Measurements from ENCODE around the gene ICA1. TPM values are rescaled to one million over a fixed set of nuclear protein-coding genes. Genes with fewer than 3 reads are reported as not detected.
"Not testable (repeated sequence)": the region's sequence is repeated elsewhere in the genome, so short reads cannot be mapped to it uniquely, and the experiment has no call there.

Gene ICA1
- total RNA-seq, 1 experiment from 2014 or later = 3.2 TPM

DNA sequence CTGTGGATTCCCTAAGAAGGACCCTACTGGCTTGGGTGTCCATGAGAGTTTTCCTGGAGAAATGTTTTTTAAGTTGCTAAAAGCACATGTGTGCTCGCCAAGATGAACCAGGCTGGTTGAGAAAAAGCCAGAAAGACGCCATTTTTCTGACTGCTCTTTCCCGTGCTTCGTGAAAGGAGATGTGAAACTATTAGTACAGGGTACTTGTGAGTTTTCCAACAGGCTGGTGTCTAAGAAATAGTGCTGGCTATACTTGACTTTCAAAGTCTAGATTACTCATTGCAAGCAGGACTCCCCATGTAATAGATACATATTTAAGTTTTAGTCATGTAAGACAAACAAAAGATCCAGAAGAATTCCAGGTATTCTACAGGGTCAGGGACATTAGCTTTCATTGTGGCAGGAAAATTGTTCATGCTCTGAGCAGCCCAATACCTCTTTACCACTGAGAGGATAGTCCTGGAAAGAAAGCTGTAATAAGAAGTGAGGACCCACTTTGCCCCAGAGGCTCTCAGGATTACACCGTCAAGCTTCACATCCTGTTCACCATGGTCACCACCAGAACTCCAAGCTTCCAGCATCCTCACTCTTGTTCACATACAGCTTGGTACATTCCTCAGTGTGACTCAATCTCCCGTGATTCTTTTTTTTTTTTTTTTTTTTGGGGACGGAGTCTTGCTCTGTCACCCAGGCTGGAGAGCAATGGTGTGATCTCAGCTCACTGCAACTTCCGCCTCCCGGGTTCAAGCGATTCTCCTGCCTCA lies 43.8 kb upstream of the ICA1 start:
- CTCF ChIA-PET = no interaction called here
- H3K4me2 ChIP-seq (ENCODE audit: low read length) = no peak overlapping the region

DNA sequence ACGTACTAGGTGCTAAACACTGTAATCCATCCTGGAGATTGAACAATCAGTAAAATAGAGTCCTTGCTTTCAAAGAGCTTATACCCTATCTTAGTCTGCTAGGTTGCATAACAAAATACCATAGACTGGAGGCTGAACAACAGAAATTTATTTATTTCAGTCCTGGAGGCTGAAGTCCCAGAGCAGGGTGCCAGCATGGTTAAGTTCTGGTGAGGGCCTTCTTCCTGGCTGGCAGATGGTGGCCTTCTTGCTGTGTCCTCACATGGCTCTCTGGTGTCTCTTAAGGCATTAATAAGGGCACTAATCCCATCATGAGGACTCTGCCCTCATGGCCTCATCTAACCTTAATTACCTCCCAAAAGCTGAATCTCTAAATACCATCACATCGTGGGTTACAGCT lies 43.1 kb upstream of the ICA1 start:
- CTCF ChIA-PET = no interaction called here
- H3K27me3 ChIP-seq (ENCODE audit: low read length) = no peaks in the 10 kb centered on the region
- ATAC-seq (no peak), DNase-seq (no peak)
- no peaks in the 10 kb centered on the region for H3K9me3 ChIP-seq (ENCODE audit: low read length)
- TF ChIP-seq, protein P1, sequence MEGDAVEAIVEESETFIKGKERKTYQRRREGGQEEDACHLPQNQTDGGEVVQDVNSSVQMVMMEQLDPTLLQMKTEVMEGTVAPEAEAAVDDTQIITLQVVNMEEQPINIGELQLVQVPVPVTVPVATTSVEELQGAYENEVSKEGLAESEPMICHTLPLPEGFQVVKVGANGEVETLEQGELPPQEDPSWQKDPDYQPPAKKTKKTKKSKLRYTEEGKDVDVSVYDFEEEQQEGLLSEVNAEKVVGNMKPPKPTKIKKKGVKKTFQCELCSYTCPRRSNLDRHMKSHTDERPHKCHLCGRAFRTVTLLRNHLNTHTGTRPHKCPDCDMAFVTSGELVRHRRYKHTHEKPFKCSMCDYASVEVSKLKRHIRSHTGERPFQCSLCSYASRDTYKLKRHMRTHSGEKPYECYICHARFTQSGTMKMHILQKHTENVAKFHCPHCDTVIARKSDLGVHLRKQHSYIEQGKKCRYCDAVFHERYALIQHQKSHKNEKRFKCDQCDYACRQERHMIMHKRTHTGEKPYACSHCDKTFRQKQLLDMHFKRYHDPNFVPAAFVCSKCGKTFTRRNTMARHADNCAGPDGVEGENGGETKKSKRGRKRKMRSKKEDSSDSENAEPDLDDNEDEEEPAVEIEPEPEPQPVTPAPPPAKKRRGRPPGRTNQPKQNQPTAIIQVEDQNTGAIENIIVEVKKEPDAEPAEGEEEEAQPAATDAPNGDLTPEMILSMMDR (conservative IDR thresholded peaks at IDR 0.05; ENCODE audit: low read depth, low read length) = no peak
- no peak overlapping the region for H3K4me3 ChIP-seq (ENCODE audit: low read length)
- no peaks in the 10 kb centered on the region for H3F3A ChIP-seq (ENCODE audit: low read length, unreplicated experiment)
- H3K36me3 ChIP-seq (ENCODE audit: low read depth, low read length) = no peaks in the 10 kb centered on the region
- BruUV-seq (replicated peaks) = no TSS peak
- no peak overlapping the region for H3K27ac ChIP-seq (ENCODE audit: low read length)
- no peak overlapping the region for H3K4me2 ChIP-seq (ENCODE audit: low read length)
- H3K4me1 ChIP-seq (ENCODE audit: insufficient read depth, low read length) = no peaks in the 10 kb centered on the region
- no peak overlapping the region for H2AFZ ChIP-seq (ENCODE audit: low read length)
- intact Hi-C loops (cut with micrococcal nuclease) = no loop called here
- H3K9ac ChIP-seq (ENCODE audit: low read length) = no peak overlapping the region
- no peaks in the 10 kb centered on the region for H3K9me2 ChIP-seq (replicated peaks; ENCODE audit: low read length)
- H3K79me2 ChIP-seq (ENCODE audit: low read length) = no peaks in the 10 kb centered on the region
- POLR2A ChIA-PET (ENCODE audit: unreplicated experiment) = no interaction called here
- no peaks in the 10 kb centered on the region for H4K20me1 ChIP-seq (ENCODE audit: low read length)

More for the DNA sequence above, 43.8 kb upstream of the ICA1 start:
- H3F3A ChIP-seq (ENCODE audit: low read length, unreplicated experiment) = no peaks in the 10 kb centered on the region
- BruUV-seq (replicated peaks) = no TSS peak
- no peaks in the 10 kb centered on the region for H3K79me2 ChIP-seq (ENCODE audit: low read length)
- H3K9me3 ChIP-seq (ENCODE audit: low read length) = no peaks in the 10 kb centered on the region
- no peak overlapping the region for H3K27ac ChIP-seq (ENCODE audit: low read length)
- DNase-seq (peak; percentile 31), ATAC-seq (peak; percentile 37)
- intact Hi-C loops (cut with micrococcal nuclease) = no loop called here
- no peaks in the 10 kb centered on the region for H3K27me3 ChIP-seq (ENCODE audit: low read length)
- no peaks in the 10 kb centered on the region for H3K4me1 ChIP-seq (ENCODE audit: insufficient read depth, low read length)
- no peak overlapping the region for H3K9ac ChIP-seq (ENCODE audit: low read length)
- POLR2A ChIA-PET (ENCODE audit: unreplicated experiment) = no interaction called here
- H4K20me1 ChIP-seq (ENCODE audit: low read length) = no peaks in the 10 kb centered on the region
- H3K36me3 ChIP-seq (ENCODE audit: low read depth, low read length) = no peaks in the 10 kb centered on the region
- no peaks in the 10 kb centered on the region for H3K9me2 ChIP-seq (replicated peaks; ENCODE audit: low read length)
- TF ChIP-seq, protein P1 (conservative IDR thresholded peaks at IDR 0.05; ENCODE audit: low read depth, low read length) = no peak
- H3K4me3 ChIP-seq (ENCODE audit: low read length) = no peak overlapping the region
- no peak overlapping the region for H2AFZ ChIP-seq (ENCODE audit: low read length)

DNA sequence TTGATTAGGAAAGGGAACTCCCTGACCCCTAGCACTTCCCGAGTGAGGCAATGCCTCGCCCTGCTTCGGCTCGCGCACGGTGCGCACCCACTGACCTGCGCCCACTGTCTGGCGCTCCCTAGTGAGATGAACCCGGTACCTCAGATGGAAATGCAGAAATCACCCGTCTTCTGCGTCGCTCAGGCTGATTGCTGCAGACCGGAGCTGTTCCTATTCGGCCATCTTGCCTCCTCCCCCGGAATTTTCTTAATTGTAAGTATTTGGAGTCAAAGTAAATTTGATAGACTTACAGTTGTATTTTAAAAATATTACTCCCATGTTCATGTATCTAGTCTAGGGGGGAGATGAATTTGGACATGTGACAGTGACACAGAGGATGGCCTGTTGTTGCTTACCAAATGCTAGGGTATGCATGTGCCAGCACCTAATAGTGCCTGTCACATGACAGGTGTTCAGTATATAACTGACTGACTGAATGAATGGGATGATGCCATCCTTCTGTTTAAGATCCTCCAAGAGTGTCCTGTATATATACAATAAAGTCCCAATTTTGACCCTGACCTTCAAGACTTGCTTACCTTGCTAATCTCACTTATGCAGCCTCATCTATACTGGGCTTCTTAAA lies 42.0 kb upstream of the ICA1 start:
- H3K4me2 ChIP-seq (ENCODE audit: low read length) = no peak overlapping the region
- H3K9me3 ChIP-seq (ENCODE audit: low read length) = no peaks in the 10 kb centered on the region
- ATAC-seq (no peak), DNase-seq (no peak)
- no peaks in the 10 kb centered on the region for H3K36me3 ChIP-seq (ENCODE audit: low read depth, low read length)
- no peaks in the 10 kb centered on the region for H3K27me3 ChIP-seq (ENCODE audit: low read length)
- CTCF ChIA-PET = no interaction called here
- TF ChIP-seq EZH2 (IDR thresholded peaks at IDR 0.05; ENCODE audit: low read length, unreplicated experiment) = no peak
- H3K9ac ChIP-seq (ENCODE audit: low read length) = no peak overlapping the region
- no TSS peak for BruUV-seq (replicated peaks)
- H3K4me1 ChIP-seq (ENCODE audit: insufficient read depth, low read length) = no peaks in the 10 kb centered on the region
- H4K20me1 ChIP-seq (ENCODE audit: low read length) = no peaks in the 10 kb centered on the region
- H3F3A ChIP-seq (ENCODE audit: low read length, unreplicated experiment) = no peaks in the 10 kb centered on the region
- POLR2A ChIA-PET (ENCODE audit: unreplicated experiment) = no interaction called here
- H3K4me3 ChIP-seq (ENCODE audit: low read length) = no peak overlapping the region
- no peaks in the 10 kb centered on the region for H3K79me2 ChIP-seq (ENCODE audit: low read length)
- no peaks in the 10 kb centered on the region for H3K9me2 ChIP-seq (replicated peaks; ENCODE audit: low read length)
- H2AFZ ChIP-seq (ENCODE audit: low read length) = no peak overlapping the region
- H3K27ac ChIP-seq (ENCODE audit: low read length) = no peak overlapping the region
- intact Hi-C loops (cut with micrococcal nuclease) = no loop called here

DNA sequence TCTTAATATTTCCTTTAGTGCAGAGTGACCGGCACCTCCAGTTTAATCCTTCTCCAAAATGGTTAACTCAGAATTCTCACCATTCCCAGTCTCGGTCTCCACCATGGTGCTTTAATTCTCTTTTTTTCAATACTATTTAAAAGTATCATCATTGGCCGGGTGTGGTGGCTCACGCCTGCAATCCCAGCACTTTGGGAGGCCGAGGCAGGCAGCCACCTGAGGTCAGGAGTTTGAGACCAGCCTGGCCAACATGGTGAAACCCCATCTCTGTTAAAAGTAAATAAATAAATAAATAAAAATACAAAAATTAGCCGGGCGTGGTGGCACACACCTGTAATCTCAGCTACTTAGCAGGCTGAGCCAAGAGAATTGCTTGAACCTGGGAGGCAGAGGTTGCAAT lies 35.1 kb upstream of the ICA1 start:
- H3K9ac ChIP-seq (ENCODE audit: low read length); H3K4me2 ChIP-seq (ENCODE audit: low read length); DNase-seq; POLR2A ChIA-PET (ENCODE audit: unreplicated experiment); H3K27ac ChIP-seq (ENCODE audit: low read length); BruUV-seq (replicated peaks); H3K9me2 ChIP-seq (replicated peaks; ENCODE audit: low read length); H3K4me3 ChIP-seq (ENCODE audit: low read length); H3K9me3 ChIP-seq (ENCODE audit: low read length); H3F3A ChIP-seq (ENCODE audit: low read length, unreplicated experiment); H3K4me1 ChIP-seq (ENCODE audit: insufficient read depth, low read length); H4K20me1 ChIP-seq (ENCODE audit: low read length); H3K27me3 ChIP-seq (ENCODE audit: low read length); H3K79me2 ChIP-seq (ENCODE audit: low read length); ATAC-seq; H3K36me3 ChIP-seq (ENCODE audit: low read depth, low read length): not testable (repeated sequence)
- CTCF ChIA-PET = interaction anchor here (0.6 kb wide), 1 partner anchor 294 kb away, joined by 4 read pairs; no protein-coding TSS in a partner anchor
- intact Hi-C loops (cut with micrococcal nuclease) = loop anchor here (2.0 to 10.0 kb wide), 4 partner anchors 532 to 872 kb away; no protein-coding TSS in a partner anchor
- peak overlapping the region; percentile 67 for H2AFZ ChIP-seq (ENCODE audit: low read length)

Data from PC-3 (cell line).